Neural cell (in vitro differentiated cells): ENCODE data around the gene ADCY2. TPM values are rescaled to one million over a fixed set of nuclear protein-coding genes. Genes with fewer than 3 reads are reported as not detected.

ENCODE experiments used
- H2AFZ ChIP-seq: fragments of 200-600, 300-800 bp; sonication (generic), shearing (Covaris generic); 2 replicates; pipeline ENCODE4 v1.6.0; 2014; ENCODE audit warnings: low read depth, mild to moderate bottlenecking, antibody characterized with exemption, low read length, moderate library complexity
- H3F3A ChIP-seq: fragments of 200-600 bp; shearing (Covaris generic); 2 replicates; pipeline ENCODE4 v1.6.1; 2016; ENCODE audit warnings: mild to moderate bottlenecking, moderate library complexity, mixed read lengths, antibody characterized with exemption, low read length; ENCODE audit not compliant: insufficient read depth, poor library complexity, severe bottlenecking
- H3K27ac ChIP-seq: fragments of 200-600, 300-800 bp; sonication (generic), shearing (Covaris generic); 2 replicates; pipeline ENCODE4 v1.5.1; 2014; ENCODE audit warnings: mild to moderate bottlenecking, low read length, moderate library complexity
- H3K27me3 ChIP-seq: fragments of 300-800, 200-600 bp; sonication (generic), shearing (Covaris generic); 2 replicates; pipeline ENCODE4 v1.6.0; 2014; ENCODE audit warnings: mild to moderate bottlenecking, low read depth, low read length, moderate library complexity; ENCODE audit not compliant: insufficient read depth
- H3K36me3 ChIP-seq: fragments of 300-800, 200-600 bp; sonication (generic), shearing (Covaris generic); 2 replicates; pipeline ENCODE4 v1.5.1; 2014; ENCODE audit warnings: mild to moderate bottlenecking, antibody characterized with exemption, low read length, moderate library complexity; ENCODE audit not compliant: insufficient read depth
- H3K4me2 ChIP-seq: fragments of 300-800, 200-600 bp; sonication (generic), shearing (Covaris generic); 2 replicates; pipeline ENCODE4 v1.6.0; 2014; ENCODE audit warnings: mild to moderate bottlenecking, low read length
- H3K4me3 ChIP-seq: fragments of 300-800, 200-600 bp; sonication (generic), shearing (Covaris generic); 2 replicates; pipeline ENCODE4 v1.5.1; 2014; ENCODE audit warnings: mild to moderate bottlenecking, low read length, moderate library complexity
- H3K79me2 ChIP-seq: fragments of 200-600 bp; shearing (Covaris generic); replicated peaks from 2 replicates; pipeline ENCODE4 v1.6.0; 2014; ENCODE audit warnings: mild to moderate bottlenecking, low read length, moderate library complexity; ENCODE audit not compliant: insufficient read depth
- H3K9ac ChIP-seq: fragments of 300-800, 200-600 bp; sonication (generic), shearing (Covaris generic); 2 replicates; pipeline ENCODE4 v1.6.1; 2016; ENCODE audit warnings: mild to moderate bottlenecking, low read length, mixed read lengths
- H3K9me2 ChIP-seq: fragments of 200-600 bp; shearing (Covaris generic); 2 replicates; pipeline ENCODE4 v1.6.1; 2016; ENCODE audit warnings: mild to moderate bottlenecking, low read length, mixed read lengths; ENCODE audit not compliant: insufficient read depth
- H3K9me3 ChIP-seq: fragments of 200-600, 300-800 bp; sonication (generic), shearing (Covaris generic); 2 replicates; pipeline ENCODE4 v1.6.1; 2016; ENCODE audit warnings: mild to moderate bottlenecking, mixed run types, low read length, moderate library complexity, mixed read lengths
- H4K20me1 ChIP-seq: fragments of 200-600 bp; shearing (Covaris generic); 2 replicates; pipeline ENCODE4 v1.6.1; 2016; ENCODE audit warnings: mild to moderate bottlenecking, mixed run types; ENCODE audit not compliant: insufficient read depth
- CTCF ChIP-seq: fragments of 450-650 bp; IDR thresholded peaks from 2 replicates; pipeline ENCODE4 v1.5.1; 2014; ENCODE audit warnings: antibody characterized with exemption, mild to moderate bottlenecking, moderate library complexity; ENCODE audit not compliant: poor library complexity, severe bottlenecking
- EP300 ChIP-seq: fragments of 450-650 bp; conservative IDR thresholded peaks from 2 replicates; pipeline ENCODE4 v1.6.1; 2014; ENCODE audit warnings: antibody characterized with exemption, mild to moderate bottlenecking, moderate library complexity; ENCODE audit not compliant: poor library complexity, severe bottlenecking
- EZH2 ChIP-seq: fragments of 200-600, 300-800 bp; shearing (Covaris generic), sonication (generic); IDR thresholded peaks from 2 replicates; pipeline ENCODE4 v1.6.1; 2014; ENCODE audit warnings: antibody characterized with exemption, low read length, borderline replicate concordance, mild to moderate bottlenecking; ENCODE audit not compliant: insufficient read depth, poor library complexity, severe bottlenecking
- MXI1 ChIP-seq: fragments of 450-650 bp; conservative IDR thresholded peaks from 2 replicates; pipeline ENCODE4 v1.6.1; 2014; ENCODE audit warnings: antibody characterized with exemption, mild to moderate bottlenecking; ENCODE audit not compliant: poor library complexity, severe bottlenecking
- POLR2AphosphoS5 ChIP-seq: IDR thresholded peaks from 2 replicates; pipeline ENCODE4 v1.6.1; 2012
- RAD21 ChIP-seq: fragments of 450-650 bp; conservative IDR thresholded peaks from 2 replicates; pipeline ENCODE4 v1.6.1; 2014; ENCODE audit warnings: antibody characterized with exemption, mild to moderate bottlenecking, moderate library complexity
- REST ChIP-seq: IDR thresholded peaks from 2 replicates; pipeline ENCODE4 v1.6.1; 2012; ENCODE audit warnings: borderline replicate concordance
- SMC3 ChIP-seq: fragments of 450-650 bp; conservative IDR thresholded peaks from 2 replicates; pipeline ENCODE4 v1.6.1; 2014; ENCODE audit warnings: antibody characterized with exemption, mild to moderate bottlenecking, moderate library complexity; ENCODE audit not compliant: poor library complexity
- TAF1 ChIP-seq: IDR thresholded peaks from 2 replicates; pipeline ENCODE4 v1.6.1; 2012; ENCODE audit warnings: low read depth
- polyA plus RNA-seq: library from polyadenylated mRNA; depleted of rRNA; stranded (reverse); fragments of >200 nt; gene quantifications from 2 replicates; pipeline ENCODE4 v1.2.3, GENCODE V29; 2014

ADCY2 gene
- polyA plus RNA-seq, 1 donor from 2014 or later = 1.9 TPM

GRCh38 chr5:7462758-7463157 is 66.8 kb downstream of the ADCY2 start:
- H3K4me2 ChIP-seq = no peak overlapping the region
- no peaks in the 10 kb centered on the region for H3K79me2 ChIP-seq
- no peak overlapping the region for H3K9ac ChIP-seq
- H3K27ac ChIP-seq = no peak overlapping the region
- no peaks in the 10 kb centered on the region for H4K20me1 ChIP-seq
- no peak overlapping the region for H3K4me3 ChIP-seq
- H3K9me3 ChIP-seq = no peaks in the 10 kb centered on the region
- no peaks in the 10 kb centered on the region for H3K9me2 ChIP-seq
- no peak overlapping the region for H2AFZ ChIP-seq
- no peaks in the 10 kb centered on the region for H3K36me3 ChIP-seq
- TF ChIP-seq RAD21 = no peak
- TF ChIP-seq REST = no peak
- TF ChIP-seq SMC3 = no peak
- TF ChIP-seq TAF1 = no peak
- no peak for TF ChIP-seq EP300
- no peak for TF ChIP-seq CTCF
- no peak for TF ChIP-seq POLR2AphosphoS5
- TF ChIP-seq EZH2 = no peak
- TF ChIP-seq MXI1 = no peak
- no peaks in the 10 kb centered on the region for H3K27me3 ChIP-seq
- no peaks in the 10 kb centered on the region for H3F3A ChIP-seq

- Histone ChIP-seq H4K20me1 (no peaks in the 10 kb centered on the region), H3K9me3 (no peaks in the 10 kb centered on the region), H3F3A (no peaks in the 10 kb centered on the region), H3K79me2 (no peaks in the 10 kb centered on the region), H3K4me3 (no peak overlapping the region), H2AFZ (no peak overlapping the region), H3K9me2 (no peaks in the 10 kb centered on the region), H3K36me3 (no peaks in the 10 kb centered on the region), H3K27me3 (no peaks in the 10 kb centered on the region), H3K4me2 (no peak overlapping the region), H3K9ac (no peak overlapping the region), H3K27ac (no peak overlapping the region)
- TF ChIP-seq TAF1 = no peak
- TF ChIP-seq SMC3 = no peak
These were observed 68.2 kb downstream of the ADCY2 start for GRCh38 chr5:7464182-7464581.

GRCh38 chr5:7467179-7467578 is 71.2 kb downstream of the ADCY2 start:
- Histone ChIP-seq H3K4me2 (no peak overlapping the region), H4K20me1 (no peaks in the 10 kb centered on the region), H2AFZ (no peak overlapping the region), H3K9me3 (no peaks in the 10 kb centered on the region), H3K27me3 (no peaks in the 10 kb centered on the region), H3K79me2 (no peaks in the 10 kb centered on the region), H3K27ac (no peak overlapping the region), H3K36me3 (no peaks in the 10 kb centered on the region), H3K9ac (no peak overlapping the region), H3K4me3 (no peak overlapping the region), H3F3A (no peaks in the 10 kb centered on the region), H3K9me2 (no peaks in the 10 kb centered on the region)
- no peak for TF ChIP-seq RAD21
- TF ChIP-seq EP300 = no peak
- no peak for TF ChIP-seq TAF1
- TF ChIP-seq EZH2 = no peak
- no peak for TF ChIP-seq REST
- no peak for TF ChIP-seq CTCF
